Karpas-422 (cell line): Measurements from ENCODE around the gene LHFPL4. TPM values are rescaled to one million over a fixed set of nuclear protein-coding genes. Genes with fewer than 3 reads are reported as not detected.
"Not testable (repeated sequence)": the region's sequence is repeated elsewhere in the genome, so short reads cannot be mapped to it uniquely, and the experiment has no call there.

Experiments used
- DNase-seq: peaks from one replicate; pipeline ENCODE4 v3.0.0-alpha.2; 2015
- H2AFZ ChIP-seq: fragments of 200-600 bp; sonication (generic); 2 replicates; pipeline ENCODE4 v1.6.1; 2014; ENCODE audit warnings: antibody characterized with exemption, low read length, mixed read lengths
- H3K27ac ChIP-seq: fragments of 200-600 bp; sonication (generic); 2 replicates; pipeline ENCODE4 v1.5.1; 2014; ENCODE audit warnings: mild to moderate bottlenecking, low read length, moderate library complexity
- H3K27me3 ChIP-seq: fragments of 200-600 bp; sonication (generic); 2 replicates; pipeline ENCODE4 v1.6.1; 2014; ENCODE audit warnings: low read length, mixed read lengths
- H3K36me3 ChIP-seq: fragments of 200-600 bp; sonication (generic); 2 replicates; pipeline ENCODE4 v1.6.1; 2014; ENCODE audit warnings: low read length, mixed read lengths; ENCODE audit not compliant: insufficient read depth
- H3K4me1 ChIP-seq: fragments of 200-600 bp; sonication (generic); 2 replicates; pipeline ENCODE4 v1.6.1; 2014; ENCODE audit warnings: mild to moderate bottlenecking, low read length, mixed read lengths
- H3K4me2 ChIP-seq: fragments of 200-600 bp; sonication (generic); 2 replicates; pipeline ENCODE4 v1.6.1; 2014; ENCODE audit warnings: low read length, low read depth, mild to moderate bottlenecking; ENCODE audit not compliant: poor library complexity, severe bottlenecking
- H3K4me3 ChIP-seq: fragments of 200-600 bp; sonication (generic); 2 replicates; pipeline ENCODE4 v1.5.1; 2014; ENCODE audit warnings: mild to moderate bottlenecking, antibody characterized with exemption, low read length, mixed read lengths
- H3K79me2 ChIP-seq: fragments of 200-600 bp; sonication (generic); 2 replicates; pipeline ENCODE4 v1.6.1; 2014; ENCODE audit warnings: mild to moderate bottlenecking, low read length, mixed read lengths
- H3K9ac ChIP-seq: fragments of 200-600 bp; sonication (generic); 2 replicates; pipeline ENCODE4 v1.6.0; 2014; ENCODE audit warnings: low read length
- H3K9me2 ChIP-seq: fragments of 200-600 bp; sonication (generic), shearing (Covaris generic); replicated peaks from 2 replicates; pipeline ENCODE4 v1.6.0; 2014; ENCODE audit warnings: mild to moderate bottlenecking, low read length, moderate library complexity; ENCODE audit not compliant: insufficient read depth
- H3K9me3 ChIP-seq: fragments of 300-700, 200-600 bp; sonication (generic); 2 replicates; pipeline ENCODE4 v1.6.1; 2014; ENCODE audit warnings: low read length, mixed read lengths
- H4K20me1 ChIP-seq: fragments of 200-600 bp; sonication (generic); 2 replicates; pipeline ENCODE4 v1.6.1; 2014; ENCODE audit warnings: mild to moderate bottlenecking, antibody characterized with exemption, low read length, low read depth; ENCODE audit not compliant: insufficient read depth
- total RNA-seq: library from RNA; depleted of rRNA; stranded (reverse); fragments of >200 nt; shearing (Covaris generic); gene quantifications from 2 replicates; pipeline ENCODE4 v1.2.3, GENCODE V29; 2014; ENCODE audit warnings: low replicate concordance; rRNA removed

The LHFPL4 gene
- not detected in 2 replicates for total RNA-seq

DNA sequence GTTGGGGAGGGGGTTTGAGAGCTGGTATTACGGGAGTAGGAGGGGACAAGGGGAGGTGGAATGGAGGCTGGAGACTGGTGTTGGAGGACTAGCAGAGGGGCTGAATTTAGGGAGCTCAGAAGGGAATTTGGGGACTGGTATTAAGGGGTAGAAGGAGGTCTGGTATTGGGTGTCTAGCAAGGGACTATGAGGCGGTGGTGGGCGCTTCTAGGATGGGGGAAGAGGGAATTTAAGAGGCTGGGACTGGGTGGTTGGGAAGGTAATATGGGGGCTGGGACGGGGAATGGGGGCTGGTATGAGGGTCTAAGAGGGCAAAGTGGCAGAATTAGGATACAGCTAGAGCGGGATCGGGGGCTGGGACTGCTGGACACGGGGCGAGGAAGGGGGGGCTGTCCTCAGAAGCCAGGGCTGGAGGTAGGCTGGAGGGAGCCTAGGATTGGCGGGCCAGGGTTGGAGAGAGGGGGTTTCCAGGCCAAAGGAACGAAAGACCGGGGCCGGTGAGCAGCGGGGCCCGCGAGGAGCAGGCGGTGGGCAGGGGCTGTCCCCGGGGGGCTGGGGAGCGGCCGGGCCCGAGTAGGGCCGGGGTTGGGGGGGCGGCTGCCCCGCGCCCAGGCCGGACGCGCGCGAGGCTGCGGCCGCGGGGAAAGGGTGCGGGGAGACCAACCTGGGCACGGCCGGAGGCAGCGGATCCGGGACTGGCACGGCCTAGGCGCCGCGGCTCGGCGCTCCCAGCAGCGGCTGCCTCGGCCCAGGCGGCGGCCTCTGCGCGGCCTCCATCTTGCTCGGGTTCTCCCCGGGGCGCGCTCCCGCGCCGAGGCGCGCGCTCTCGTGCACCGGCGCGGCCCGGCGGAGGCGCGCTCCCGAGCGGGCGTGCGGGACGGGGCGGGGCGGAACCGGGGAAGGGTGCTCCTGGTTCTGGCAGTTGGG lies at the start of gene LHFPL4:
LHFPL4 (minus strand) TSS at position 802 of the 927 bp plus-strand sequence. CDS start 1,143 bp downstream, outside the sequence.
- H3K4me2 ChIP-seq, result no peak within 1 kb of the TSS
- H3K4me3 ChIP-seq, result no peak within 1 kb of the TSS
- H3K27me3 ChIP-seq, result no peaks in the 10 kb centered on the region
- H3K36me3 ChIP-seq, result no peaks in the 10 kb centered on the region
- H3K9me3 ChIP-seq, result no peaks in the 10 kb centered on the region
- H4K20me1 ChIP-seq, result no peaks in the 10 kb centered on the region
- no peaks in the 10 kb centered on the region for H3K79me2 ChIP-seq
- H3K4me1 ChIP-seq, result no peaks in the 10 kb centered on the region
- no peak within 1 kb of the TSS for H3K9ac ChIP-seq
- no peak within 1 kb of the TSS for H3K27ac ChIP-seq
- H2AFZ ChIP-seq, result no peak within 1 kb of the TSS
- H3K9me2 ChIP-seq, result no peaks in the 10 kb centered on the region
- no peak for DNase-seq

DNA sequence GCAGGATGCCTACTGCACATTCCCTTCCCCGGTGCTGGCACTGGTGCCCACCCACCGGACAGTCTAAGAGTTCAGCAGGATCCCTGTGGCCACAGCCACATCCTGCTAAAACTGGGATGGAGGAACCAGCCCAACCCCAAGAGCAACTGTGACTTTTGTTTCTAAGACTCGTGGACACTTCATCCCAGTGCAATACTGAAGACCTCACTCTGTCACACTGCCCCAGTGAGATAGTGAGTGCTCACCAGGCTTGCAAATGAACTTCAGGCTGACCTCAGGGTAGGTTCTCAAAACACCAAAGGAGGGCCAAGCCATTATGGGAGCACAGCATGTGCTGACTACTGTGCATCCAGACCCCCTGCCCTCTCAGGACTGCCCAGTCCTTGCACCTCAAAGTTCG lies 49.0 kb upstream of the LHFPL4 start:
- no peaks in the 10 kb centered on the region for H3K4me1 ChIP-seq
- no peaks in the 10 kb centered on the region for H3K9me2 ChIP-seq
- H3K27ac ChIP-seq, result no peak overlapping the region
- H2AFZ ChIP-seq, result no peak overlapping the region
- no peaks in the 10 kb centered on the region for H3K79me2 ChIP-seq
- no peak for DNase-seq
- no peak overlapping the region for H3K4me3 ChIP-seq
- no peaks in the 10 kb centered on the region for H3K36me3 ChIP-seq
- no peaks in the 10 kb centered on the region for H4K20me1 ChIP-seq
- no peaks in the 10 kb centered on the region for H3K27me3 ChIP-seq
- no peak overlapping the region for H3K4me2 ChIP-seq
- no peak overlapping the region for H3K9ac ChIP-seq
- no peaks in the 10 kb centered on the region for H3K9me3 ChIP-seq

DNA sequence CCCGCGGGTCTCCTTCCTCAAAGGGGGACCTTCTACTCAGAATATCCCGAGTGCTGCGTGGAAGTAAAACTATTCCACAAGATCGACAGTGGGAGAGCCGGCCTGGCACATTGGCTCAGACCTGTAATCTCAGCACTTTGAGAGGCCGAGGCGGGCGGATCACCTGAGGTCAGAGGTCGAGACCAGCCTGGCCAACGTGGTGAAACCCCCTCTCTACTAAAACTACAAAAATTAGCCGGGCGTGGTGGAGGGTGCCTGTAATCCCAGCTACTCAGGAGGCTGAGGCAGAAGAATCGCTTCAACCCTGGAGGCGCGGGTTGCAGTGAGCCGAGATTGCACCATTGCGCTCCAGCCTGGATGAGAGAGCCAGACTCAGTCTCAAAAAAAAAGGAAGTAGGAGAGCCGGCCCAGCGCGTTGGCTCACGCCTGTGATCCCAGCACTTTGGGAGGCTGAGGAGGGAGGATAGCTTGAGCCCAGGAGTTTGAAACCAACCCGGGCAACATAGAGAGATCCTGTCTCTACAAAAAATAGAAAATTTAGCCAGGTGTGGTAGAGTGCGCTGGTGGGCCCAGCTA lies 47.5 kb upstream of the LHFPL4 start:
- not testable (repeated sequence) for H3K9ac ChIP-seq, H3K9me3 ChIP-seq, H3K9me2 ChIP-seq, H3K27me3 ChIP-seq, H3K79me2 ChIP-seq, H4K20me1 ChIP-seq, H3K36me3 ChIP-seq, H2AFZ ChIP-seq, H3K4me2 ChIP-seq, H3K4me3 ChIP-seq, H3K27ac ChIP-seq, H3K4me1 ChIP-seq, DNase-seq

DNA sequence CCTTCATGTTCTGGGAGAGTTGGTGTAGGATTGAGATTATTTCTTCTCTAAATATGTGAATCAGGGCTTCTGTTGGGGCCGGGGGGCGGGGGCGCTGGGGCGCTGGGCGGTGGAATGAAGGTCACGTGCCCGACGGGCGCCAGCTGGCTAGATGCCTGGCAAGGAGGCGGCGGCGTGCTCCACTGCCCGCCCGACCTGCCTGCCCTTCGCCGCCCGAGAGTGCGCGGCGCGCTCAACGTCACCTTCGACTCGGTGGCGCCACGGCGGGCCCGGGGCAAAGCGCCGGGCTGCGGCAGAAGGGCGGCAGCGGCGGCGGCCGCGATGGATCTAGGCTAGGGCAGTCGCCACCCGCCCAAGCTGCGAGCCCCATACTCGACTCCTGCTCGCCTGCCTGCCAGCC lies 47.0 kb upstream of the LHFPL4 start:
- Histone ChIP-seq H3K79me2 (no peaks in the 10 kb centered on the region), H3K4me2 (no peak overlapping the region), H3K36me3 (no peaks in the 10 kb centered on the region), H3K9me3 (no peaks in the 10 kb centered on the region), H3K4me1 (no peaks in the 10 kb centered on the region), H3K27ac (no peak overlapping the region), H3K27me3 (no peaks in the 10 kb centered on the region), H4K20me1 (no peaks in the 10 kb centered on the region), H3K9me2 (no peaks in the 10 kb centered on the region), H3K4me3 (no peak overlapping the region), H3K9ac (no peak overlapping the region), H2AFZ (no peak overlapping the region)
- no peak for DNase-seq

DNA sequence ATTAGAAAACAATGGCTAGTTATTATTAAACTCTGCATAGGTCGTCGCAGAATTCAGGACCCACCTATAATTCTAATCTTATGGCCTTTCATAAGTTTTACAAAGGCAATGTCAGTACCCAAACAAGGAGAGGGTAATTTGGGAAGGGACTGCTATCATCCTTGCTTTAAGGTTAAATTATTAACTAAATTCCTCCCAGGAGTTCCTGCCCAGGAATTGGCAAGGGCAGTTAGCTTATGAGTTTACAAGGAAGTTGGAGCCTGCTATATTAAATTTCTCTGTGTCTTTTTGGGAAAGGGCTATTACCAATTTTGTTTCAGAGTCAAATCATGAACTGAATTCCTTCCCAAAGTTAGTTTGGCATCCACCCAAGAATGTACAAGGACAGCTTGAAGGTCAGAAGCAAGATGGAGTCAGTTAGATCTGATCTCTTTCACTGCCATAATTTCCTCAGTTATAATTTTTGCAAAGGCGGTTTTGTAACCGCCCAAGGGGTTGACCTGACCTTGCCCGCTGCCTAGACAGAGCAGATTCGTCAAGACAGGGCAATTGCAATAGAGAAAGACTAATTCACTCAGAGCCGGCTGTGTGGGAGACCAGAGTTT lies 45.3 kb upstream of the LHFPL4 start:
- Histone ChIP-seq H3K9me3 (no peaks in the 10 kb centered on the region), H3K36me3 (no peaks in the 10 kb centered on the region), H3K27me3 (no peaks in the 10 kb centered on the region), H2AFZ (no peak overlapping the region), H3K4me1 (peaks cover 1% of the 10 kb centered on the region), H3K4me2 (no peak overlapping the region), H3K27ac (no peak overlapping the region), H3K4me3 (no peak overlapping the region), H3K79me2 (no peaks in the 10 kb centered on the region), H4K20me1 (no peaks in the 10 kb centered on the region), H3K9me2 (no peaks in the 10 kb centered on the region), H3K9ac (no peak overlapping the region)
- no peak for DNase-seq

DNA sequence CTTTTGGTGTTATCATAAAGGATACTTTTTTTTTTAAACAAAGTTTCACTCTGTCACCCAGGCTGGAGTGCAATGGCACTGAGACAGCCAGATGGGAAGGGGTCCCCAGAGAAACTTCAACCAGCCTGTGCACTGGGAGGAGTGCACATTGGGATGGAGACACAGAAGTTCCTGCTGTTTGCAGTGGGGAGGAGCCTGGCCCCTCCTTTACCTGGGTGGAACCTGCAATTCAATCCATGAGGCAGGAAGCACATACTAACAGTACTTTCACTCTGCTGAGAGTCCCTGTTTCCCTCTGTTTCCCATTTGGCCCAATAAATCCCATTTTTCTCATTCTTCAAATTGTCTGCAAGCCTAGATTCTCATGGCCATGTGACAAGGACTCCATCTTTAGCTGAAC lies 42.3 kb upstream of the LHFPL4 start:
- H3K4me1 ChIP-seq, result peaks cover 6% of the 10 kb centered on the region
- H4K20me1 ChIP-seq, result no peaks in the 10 kb centered on the region
- H3K9ac ChIP-seq, result no peak overlapping the region
- no peaks in the 10 kb centered on the region for H3K27me3 ChIP-seq
- H3K4me3 ChIP-seq, result no peak overlapping the region
- no peak overlapping the region for H2AFZ ChIP-seq
- H3K9me2 ChIP-seq, result no peaks in the 10 kb centered on the region
- no peaks in the 10 kb centered on the region for H3K79me2 ChIP-seq
- DNase-seq, result no peak
- H3K9me3 ChIP-seq, result no peaks in the 10 kb centered on the region
- no peaks in the 10 kb centered on the region for H3K36me3 ChIP-seq
- no peak overlapping the region for H3K27ac ChIP-seq
- H3K4me2 ChIP-seq, result no peak overlapping the region

DNA sequence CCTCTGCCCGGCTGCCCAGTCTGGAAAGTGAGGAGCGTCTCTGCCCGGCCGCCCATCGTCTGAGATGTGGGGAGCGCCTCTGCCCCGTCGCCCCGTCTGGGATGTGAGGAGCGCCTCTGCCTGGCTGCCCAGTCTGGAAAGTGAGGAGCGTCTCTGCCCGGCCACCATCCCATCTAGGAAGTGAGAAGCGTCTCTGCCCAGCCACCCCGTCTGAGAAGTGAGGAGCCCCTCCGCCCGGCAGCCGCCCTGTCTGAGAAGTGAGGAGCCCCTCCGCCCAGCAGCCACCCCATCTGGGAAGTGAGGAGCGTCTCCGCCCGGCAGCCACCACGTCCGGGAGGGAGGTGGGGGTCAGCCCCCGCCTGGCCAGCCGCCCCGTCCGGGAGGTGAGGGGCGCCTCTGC lies 38.2 kb upstream of the LHFPL4 start:
- H3K9me3 ChIP-seq, H3K27ac ChIP-seq, H3K36me3 ChIP-seq, H3K4me2 ChIP-seq, H3K9ac ChIP-seq, H3K4me3 ChIP-seq, H3K79me2 ChIP-seq, H2AFZ ChIP-seq, H3K9me2 ChIP-seq, H3K27me3 ChIP-seq, H3K4me1 ChIP-seq, H4K20me1 ChIP-seq, DNase-seq: not testable (repeated sequence)

DNA sequence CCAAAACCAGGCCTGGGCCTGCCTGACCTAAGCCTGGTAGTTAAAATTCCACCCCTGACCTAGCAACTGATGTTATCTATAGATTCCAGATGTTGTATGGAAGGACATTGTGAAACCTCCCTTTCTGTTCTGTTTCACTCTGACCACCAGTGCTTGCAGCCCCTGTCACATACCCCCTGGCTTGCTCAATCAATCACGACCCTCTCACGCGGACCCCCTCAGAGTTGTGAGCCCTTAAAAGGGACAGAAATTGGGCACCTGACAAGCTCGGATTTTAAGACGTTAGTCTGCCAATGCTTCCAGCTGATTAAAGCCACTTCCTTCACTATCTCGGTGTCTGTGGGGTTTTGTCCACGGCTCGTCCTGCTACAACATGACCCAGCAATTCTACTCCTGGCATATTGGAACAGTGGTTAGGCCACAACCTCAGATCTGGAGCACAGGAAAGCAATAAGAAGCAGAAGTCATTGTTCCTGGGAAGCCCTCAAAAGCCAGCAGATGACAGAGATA lies 36.7 kb upstream of the LHFPL4 start:
- H3K4me3 ChIP-seq, result no peak overlapping the region
- H3K36me3 ChIP-seq, result no peaks in the 10 kb centered on the region
- no peak overlapping the region for H2AFZ ChIP-seq
- no peak overlapping the region for H3K9ac ChIP-seq
- peaks cover 6% of the 10 kb centered on the region for H3K4me1 ChIP-seq
- H3K9me2 ChIP-seq, result no peaks in the 10 kb centered on the region
- H3K27me3 ChIP-seq, result no peaks in the 10 kb centered on the region
- no peaks in the 10 kb centered on the region for H3K79me2 ChIP-seq
- no peaks in the 10 kb centered on the region for H3K9me3 ChIP-seq
- DNase-seq, result no peak
- no peak overlapping the region for H3K27ac ChIP-seq
- H3K4me2 ChIP-seq, result no peak overlapping the region
- no peaks in the 10 kb centered on the region for H4K20me1 ChIP-seq
